Spleen (tissue), 11 donors: ENCODE measurements around the gene ZNF175. TPM values are rescaled to one million over a fixed set of nuclear protein-coding genes. Genes with fewer than 3 reads are reported as not detected.

Experiments used
- DNase-seq: peaks from one replicate; pipeline ENCODE4 v3.0.0-alpha.2; 2020
- H3K27ac ChIP-seq, 8 donors: fragments of 200-600 bp; sonication (generic) in 7 of 8; 1 replicate in 4 of 8; 2 replicates in 4 of 8; pipeline versions ENCODE4 v1.5.0 to v1.8.0; 2016 to 2021; ENCODE audit warnings: inconsistent platforms in 4 of 8, mild to moderate bottlenecking in 4 of 8, moderate library complexity in 1 of 8
- H3K27me3 ChIP-seq, 7 donors: fragments of 200-600 bp; sonication (generic) in 6 of 7; replicated peaks in 1 of 7; 1 replicate in 4 of 7; 2 replicates in 3 of 7; pipeline versions ENCODE4 v1.5.0 to v1.8.0; 2016 to 2021; ENCODE audit warnings: inconsistent platforms in 3 of 7, mild to moderate bottlenecking in 1 of 7
- H3K36me3 ChIP-seq, 6 donors: fragments of 200-600 bp; sonication (generic) in 5 of 6; 1 replicate in 4 of 6; 2 replicates in 2 of 6; pipeline versions ENCODE4 v1.5.0 to v1.8.0; 2016 to 2021; ENCODE audit warnings: inconsistent platforms in 2 of 6
- H3K4me1 ChIP-seq, 6 donors: fragments of 200-600 bp; sonication (generic) in 5 of 6; 1 replicate in 3 of 6; 2 replicates in 3 of 6; pipeline versions ENCODE4 v1.5.0 to v1.8.0; 2016 to 2021; ENCODE audit warnings: inconsistent platforms in 3 of 6
- H3K4me3 ChIP-seq, 8 donors: fragments of 200-600 bp; sonication (generic) in 7 of 8; 1 replicate in 4 of 8; 2 replicates in 4 of 8; pipeline versions ENCODE4 v1.5.0 to v1.8.0; 2016 to 2021; ENCODE audit warnings: inconsistent platforms in 4 of 8, mild to moderate bottlenecking in 4 of 8, moderate library complexity in 2 of 8
- H3K9me3 ChIP-seq, 8 donors: fragments of 200-600 bp; sonication (generic) in 7 of 8; 1 replicate in 4 of 8; 2 replicates in 4 of 8; pipeline versions ENCODE4 v1.5.0 to v1.8.0; 2016 to 2021; ENCODE audit warnings: inconsistent platforms in 4 of 8
- POLR2A ChIP-seq, 3 donors: fragments of 450-650 bp; IDR thresholded peaks; one replicate each; pipeline ENCODE4 v1.5.1; 2017; ENCODE audit warnings: antibody characterized with exemption in 3 of 3, mild to moderate bottlenecking in 1 of 3
- POLR2AphosphoS5 ChIP-seq, 3 donors: sonication (generic); formaldehyde crosslinking; IDR thresholded peaks; one replicate each; pipeline ENCODE4 v1.5.1; 2017; ENCODE audit warnings: antibody characterized with exemption in 3 of 3
- WGBS, 5 donors: extraction: QIAGEN DNeasy Blood & Tissue Kit in 3 of 5; methylation state at CpG; one replicate each; pipeline versions ENCODE4 v1.1.5 to v1.1.7; 2013 to 2018; 5-methylcytosine and 5-hydroxymethylcytosine counted together
- intact Hi-C: fragments of 100-400 bp; cut with DNase I; formaldehyde crosslinking; loops from one replicate; pipeline ENCODE4 v1.15.0; 2023; ENCODE audit warnings: low total_unique reads
- polyA plus RNA-seq, 3 donors: library from polyadenylated mRNA; stranded (reverse); fragments of 200-250 nt; gene quantifications; one replicate each; pipeline ENCODE4 v1.2.1, GENCODE V29; 2013
- total RNA-seq, 7 donors: library from RNA; depleted of rRNA in 3 of 7; stranded (reverse); fragments of >200 nt in 3 of 7; fragmentation: NEBNext Ultra II Directional in 4 of 7; extraction: Animal tissue kit (Norgen Biotek cat#: 25700) in 4 of 7; gene quantifications; one replicate each; pipeline versions ENCODE4 v1.1.0 to v1.2.1, GENCODE V29; 2016 to 2021
- TF ChIP-seq, protein P1 (sequence below), 11 experiments: fragments of 200-600 bp in 7 of 11; fragments of 450-650 bp in 4 of 11; sonication (generic) in 4 of 11; IDR thresholded peaks in 8 of 11; conservative IDR thresholded peaks in 3 of 11; 1 replicate in 7 of 11; 2 replicates in 4 of 11; pipeline versions ENCODE4 v1.4.0 to v1.8.0; 2016 to 2021; ENCODE audit warnings: antibody characterized with exemption in 11 of 11, inconsistent platforms in 4 of 11, mild to moderate bottlenecking in 1 of 11
- donor health status: healthy with polysubstance abuse.
- donor health status: DM: no; HTN: no; CAD: no; lungs with moderate emphysema.
- donor health status: DM: no; HTN: no; CAD: no.
- donor health status: Bipolar disorder and iron deficiency.
- donor health status: healthy.
- donor health status: DM: no; HTN: no; CAD: no.
- donor health status: DM: yes; HTN: yes; CAD: no.

Gene ZNF175
- total and polyA plus RNA-seq, 10 donors, result 1.8 to 24.4 (median 12.3) TPM

DNA sequence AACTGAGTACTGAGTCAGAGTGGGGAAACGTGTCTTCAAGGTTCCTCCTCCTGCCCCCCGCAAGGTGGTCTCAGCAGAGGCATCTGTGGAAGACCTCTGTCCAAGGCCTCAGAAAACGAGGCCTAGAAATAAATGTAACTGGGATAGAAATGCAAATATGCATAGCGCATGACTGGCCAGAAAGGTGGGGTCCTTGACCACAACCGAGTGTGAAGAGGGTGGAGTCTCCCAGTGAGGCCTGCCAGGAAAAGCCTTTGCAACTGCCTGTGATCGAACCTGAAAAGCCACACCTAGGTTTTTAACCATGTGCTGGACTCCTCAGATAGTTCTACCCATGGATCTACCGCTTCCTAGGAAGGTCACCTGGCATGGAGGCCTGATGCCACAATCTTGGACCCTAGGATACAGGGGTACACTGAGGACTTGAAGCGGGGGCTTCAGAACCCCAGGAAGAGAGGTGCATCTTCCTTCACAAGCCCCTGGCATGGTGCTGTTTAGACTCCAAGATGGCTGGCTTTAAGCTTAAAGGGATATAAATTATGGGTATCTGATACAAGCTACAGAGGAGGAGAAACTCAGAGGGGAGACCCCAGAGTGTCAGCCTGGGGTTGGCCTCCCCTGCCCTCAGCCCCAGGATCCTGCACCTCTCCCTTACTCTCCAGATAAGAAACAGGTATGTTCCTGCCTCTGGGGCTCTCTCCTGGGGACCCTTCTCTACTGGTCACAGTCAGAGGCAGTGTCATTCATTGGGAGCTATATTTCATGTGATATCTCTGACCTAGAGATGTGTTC is 21.4 kb upstream of the ZNF175 start:
- TF ChIP-seq POLR2A (IDR thresholded peaks at IDR 0.05) (no peak), POLR2AphosphoS5 (IDR thresholded peaks at IDR 0.05) (peak in 1 of 3 donors; percentile 21)
- TF ChIP-seq, protein P1, sequence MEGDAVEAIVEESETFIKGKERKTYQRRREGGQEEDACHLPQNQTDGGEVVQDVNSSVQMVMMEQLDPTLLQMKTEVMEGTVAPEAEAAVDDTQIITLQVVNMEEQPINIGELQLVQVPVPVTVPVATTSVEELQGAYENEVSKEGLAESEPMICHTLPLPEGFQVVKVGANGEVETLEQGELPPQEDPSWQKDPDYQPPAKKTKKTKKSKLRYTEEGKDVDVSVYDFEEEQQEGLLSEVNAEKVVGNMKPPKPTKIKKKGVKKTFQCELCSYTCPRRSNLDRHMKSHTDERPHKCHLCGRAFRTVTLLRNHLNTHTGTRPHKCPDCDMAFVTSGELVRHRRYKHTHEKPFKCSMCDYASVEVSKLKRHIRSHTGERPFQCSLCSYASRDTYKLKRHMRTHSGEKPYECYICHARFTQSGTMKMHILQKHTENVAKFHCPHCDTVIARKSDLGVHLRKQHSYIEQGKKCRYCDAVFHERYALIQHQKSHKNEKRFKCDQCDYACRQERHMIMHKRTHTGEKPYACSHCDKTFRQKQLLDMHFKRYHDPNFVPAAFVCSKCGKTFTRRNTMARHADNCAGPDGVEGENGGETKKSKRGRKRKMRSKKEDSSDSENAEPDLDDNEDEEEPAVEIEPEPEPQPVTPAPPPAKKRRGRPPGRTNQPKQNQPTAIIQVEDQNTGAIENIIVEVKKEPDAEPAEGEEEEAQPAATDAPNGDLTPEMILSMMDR (IDR thresholded peaks at IDR 0.05 in 8 of 11, conservative IDR thresholded peaks at IDR 0.05 in 3 of 11), result no peak
- Histone ChIP-seq H3K36me3 (no peaks in the 10 kb centered on the region), H3K4me1 (peaks cover 6 to 81% (median 30%) of the 10 kb centered on the region in 6 donors), H3K27me3 (peaks cover 0 to 53% (median 0%) of the 10 kb centered on the region in 7 donors), H3K4me3 (peak overlapping the region in 7 of 8 donors; percentile 12 to 67 (median 31)), H3K27ac (peak overlapping the region in 5 of 8 donors; percentile 8 to 81 (median 60)), H3K9me3 (no peaks in the 10 kb centered on the region)
- intact Hi-C loops, result no loop called here
- DNase-seq, result no peak
- 52 to 60% (median 53%) methylated on average over 8 of the region's 8 CpGs for WGBS, 5 donors

DNA sequence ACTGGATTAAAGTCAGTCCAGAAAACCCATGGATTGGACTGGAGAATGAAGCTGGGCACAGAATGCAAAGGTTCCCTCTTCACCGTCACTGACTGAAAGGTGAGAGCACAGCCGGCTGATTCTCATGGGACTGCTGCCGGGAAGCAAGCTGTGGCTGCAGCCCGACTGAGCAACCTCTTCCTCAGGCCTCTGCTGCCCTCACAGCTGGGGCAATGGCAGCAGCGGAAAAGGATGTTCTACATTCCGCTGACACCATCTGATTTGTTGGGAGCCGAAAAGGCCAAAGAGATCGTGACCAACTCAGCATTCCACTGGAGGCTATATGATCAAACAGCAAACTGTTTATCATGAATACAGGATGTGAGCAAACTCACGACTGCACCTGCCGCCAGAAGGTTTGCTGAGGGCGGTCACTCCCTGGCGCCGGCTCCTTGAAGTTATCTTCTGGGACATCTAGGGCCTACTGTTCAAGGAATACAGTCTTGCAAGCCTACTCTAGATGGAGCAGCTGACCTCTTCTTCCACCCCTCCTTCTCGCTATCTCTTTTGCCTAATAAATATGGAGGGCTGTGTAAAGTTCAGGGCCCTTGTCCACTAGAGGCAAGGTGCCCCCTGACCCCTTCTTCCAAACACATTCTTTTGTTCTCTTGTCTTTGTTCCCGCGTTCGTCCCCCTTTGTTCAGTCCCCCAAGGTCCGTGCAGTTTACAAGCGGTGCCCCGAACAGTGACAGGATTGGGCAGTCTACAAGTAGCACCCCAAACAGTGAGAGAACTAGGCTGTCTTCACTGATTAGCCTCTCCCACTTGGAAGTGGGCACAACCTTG is 20.0 kb upstream of the ZNF175 start:
- no peak for DNase-seq
- peaks cover 0 to 42% (median 0%) of the 10 kb centered on the region in 7 donors for H3K27me3 ChIP-seq
- TF ChIP-seq, protein P1 (IDR thresholded peaks at IDR 0.05 in 8 of 11, conservative IDR thresholded peaks at IDR 0.05 in 3 of 11), result no peak
- TF ChIP-seq POLR2AphosphoS5 (IDR thresholded peaks at IDR 0.05) (peak in 1 of 3 donors; percentile 63), POLR2A (IDR thresholded peaks at IDR 0.05) (no peak)
- H3K4me3 ChIP-seq, result peak overlapping the region in 7 of 8 donors; percentile 12 to 67 (median 31)
- H3K36me3 ChIP-seq, result no peaks in the 10 kb centered on the region
- H3K27ac ChIP-seq, result peak overlapping the region in 5 of 8 donors; percentile 1 to 81 (median 60)
- peaks cover 5 to 76% (median 26%) of the 10 kb centered on the region in 6 donors for H3K4me1 ChIP-seq
- H3K9me3 ChIP-seq, result no peaks in the 10 kb centered on the region
- WGBS, 5 donors, result 64 to 78% (median 70%) methylated on average over 18 to 20 of the region's 20 CpGs
- intact Hi-C loops, result no loop called here

DNA sequence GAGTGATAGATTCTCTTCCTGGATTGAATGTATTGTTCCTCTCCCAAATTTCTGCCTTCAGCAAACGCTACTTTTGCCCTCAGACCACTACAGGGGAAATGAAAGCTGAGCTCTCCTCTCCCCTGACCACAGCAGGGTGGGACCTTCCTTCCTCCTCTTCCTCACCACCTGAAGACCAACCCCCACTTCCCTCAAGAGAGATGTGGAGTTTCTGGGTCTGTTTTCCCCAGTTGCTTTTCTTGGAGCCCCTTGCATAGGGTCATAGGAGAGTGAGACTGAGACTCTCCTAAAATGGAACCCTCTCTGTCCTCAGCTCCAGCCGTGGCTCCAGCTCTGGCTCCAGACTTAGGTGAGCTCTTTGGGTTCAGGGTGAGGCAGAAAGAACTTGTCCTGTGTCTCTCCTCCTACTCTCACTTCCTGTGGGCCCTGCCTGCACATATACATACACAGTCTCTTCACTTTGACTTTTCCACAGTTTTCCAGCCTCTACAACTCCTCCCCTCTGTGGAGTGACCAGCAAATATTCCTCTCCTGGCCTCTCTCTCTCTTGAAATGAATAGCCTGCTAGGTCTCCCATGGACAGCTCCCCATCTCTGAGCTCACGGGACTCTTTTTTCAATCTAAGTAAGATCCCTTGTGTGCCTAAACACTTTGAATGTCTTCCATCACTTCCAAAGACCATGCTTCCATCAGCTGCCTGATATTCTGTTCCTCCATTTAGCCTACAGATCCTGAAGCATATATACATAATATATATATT is 19.2 kb upstream of the ZNF175 start:
- H3K4me1 ChIP-seq, result peaks cover 0 to 68% (median 18%) of the 10 kb centered on the region in 6 donors
- DNase-seq, result no peak
- 37 to 48% (median 40%) methylated on average over 3 of the region's 3 CpGs for WGBS, 5 donors
- no peaks in the 10 kb centered on the region for H3K36me3 ChIP-seq
- TF ChIP-seq, protein P1 (IDR thresholded peaks at IDR 0.05 in 8 of 11, conservative IDR thresholded peaks at IDR 0.05 in 3 of 11), result no peak
- TF ChIP-seq POLR2AphosphoS5 (IDR thresholded peaks at IDR 0.05), result no peak
- H3K9me3 ChIP-seq, result no peaks in the 10 kb centered on the region
- intact Hi-C loops, result no loop called here
- peak overlapping the region in 4 of 8 donors; percentile 50 to 81 (median 62) for H3K27ac ChIP-seq
- H3K27me3 ChIP-seq, result peaks cover 0 to 40% (median 0%) of the 10 kb centered on the region in 7 donors
- H3K4me3 ChIP-seq, result peak overlapping the region in 6 of 8 donors; percentile 11 to 67 (median 31)
